T-helper 22 cell (primary cell): ENCODE measurements around the gene MAPT.

Experiments used
- DNase-seq: peaks from one replicate; pipeline ENCODE4 v3.0.0-alpha.2; 2020; ENCODE audit warnings: low read depth

MAPT gene

GRCh38 chr17:46053911-46054534 lies 159.7 kb downstream of the MAPT start:
- no peak for DNase-seq

- DNase-seq, result no peak
Observed at GRCh38 chr17:46056800-46057304, 162.5 kb downstream of the MAPT start.

GRCh38 chr17:46057366-46057765 lies 163.0 kb downstream of the MAPT start:
- no peak for DNase-seq

GRCh38 chr17:46059486-46059885 lies 165.1 kb downstream of the MAPT start:
- no peak for DNase-seq

GRCh38 chr17:46060461-46060860 lies 166.1 kb downstream of the MAPT start:
- no peak for DNase-seq

- no peak for DNase-seq
Observed at GRCh38 chr17:46061435-46061834, 167.1 kb downstream of the MAPT start.

GRCh38 chr17:46063241-46063640 lies 168.9 kb downstream of the MAPT start:
- DNase-seq, result no peak

- no peak for DNase-seq
Observed at GRCh38 chr17:46064460-46064859, 170.1 kb downstream of the MAPT start.

GRCh38 chr17:46071796-46072195 lies 177.4 kb downstream of the MAPT start:
- no peak for DNase-seq

- no peak for DNase-seq
Observed at GRCh38 chr17:46072998-46073397, 178.6 kb downstream of the MAPT start.

- no peak for DNase-seq
Observed at GRCh38 chr17:46074540-46074939, 180.2 kb downstream of the MAPT start.
